Mesenchymal stem cell (in vitro differentiated cells and primary cell): ENCODE data around the gene NHLRC2.

Experiments used
- DNase-seq: peaks from one replicate; pipeline ENCODE4 v3.0.0-alpha.2; 2013
- H2AFZ ChIP-seq: one replicate; pipeline ENCODE4 v1.6.1; 2013; ENCODE audit warnings: low read depth, mild to moderate bottlenecking, control low read depth, inconsistent platforms, low read length, moderate library complexity
- H2AK5ac ChIP-seq: 2 replicates; pipeline ENCODE4 v1.6.1; 2013; ENCODE audit warnings: low read length, moderate library complexity, mild to moderate bottlenecking, inconsistent platforms; ENCODE audit not compliant: severe bottlenecking
- H2BK120ac ChIP-seq: one replicate; pipeline ENCODE4 v1.6.1; 2013; ENCODE audit warnings: low read depth, mild to moderate bottlenecking, inconsistent platforms, low read length, moderate library complexity
- H2BK12ac ChIP-seq, 2 experiments: one replicate each; pipeline ENCODE4 v1.6.1; 2013; ENCODE audit warnings: inconsistent platforms in 2 of 2, low read length in 2 of 2, mild to moderate bottlenecking in 2 of 2, moderate library complexity in 2 of 2, control low read depth in 1 of 2
- H2BK15ac ChIP-seq: one replicate; pipeline ENCODE4 v1.6.1; 2013; ENCODE audit warnings: mild to moderate bottlenecking, low read depth, inconsistent platforms; ENCODE audit not compliant: poor library complexity, severe bottlenecking
- H2BK5ac ChIP-seq: 2 replicates; pipeline ENCODE4 v1.6.1; 2013; ENCODE audit warnings: low read depth, mild to moderate bottlenecking, low read length, control low read depth, inconsistent platforms; ENCODE audit not compliant: poor library complexity, severe bottlenecking
- H3K14ac ChIP-seq, 2 experiments: one replicate each; pipeline ENCODE4 v1.6.1; 2013; ENCODE audit warnings: inconsistent platforms in 2 of 2, low read length in 2 of 2, control low read depth in 1 of 2, mild to moderate bottlenecking in 1 of 2, moderate library complexity in 1 of 2
- H3K18ac ChIP-seq, 2 experiments: one replicate each; pipeline ENCODE4 v1.6.1; 2013; ENCODE audit warnings: inconsistent platforms in 2 of 2, low read length in 2 of 2, control low read depth in 1 of 2, low read depth in 1 of 2, mild to moderate bottlenecking in 1 of 2
- H3K23ac ChIP-seq, 2 experiments: one replicate each; pipeline ENCODE4 v1.6.1; 2013; ENCODE audit warnings: inconsistent platforms in 2 of 2, low read length in 2 of 2, mild to moderate bottlenecking in 2 of 2, moderate library complexity in 2 of 2, control low read depth in 1 of 2
- H3K27ac ChIP-seq: 2 replicates; pipeline ENCODE4 v1.5.1; 2013; ENCODE audit warnings: mild to moderate bottlenecking, moderate library complexity, low read length, control low read depth, inconsistent platforms; ENCODE audit not compliant: poor library complexity, severe bottlenecking
- H3K27me3 ChIP-seq, 2 experiments: 2 replicates each; pipeline versions ENCODE4 v1.6.1 to v1.7.0; 2013; ENCODE audit warnings: low read length in 2 of 2, mild to moderate bottlenecking in 2 of 2, moderate library complexity in 2 of 2, control low read depth in 1 of 2, inconsistent platforms in 1 of 2; ENCODE audit not compliant: control insufficient read depth in 1 of 2, insufficient read depth in 1 of 2
- H3K36me3 ChIP-seq, 2 experiments: 2 replicates each; pipeline versions ENCODE4 v1.6.1 to v1.7.0; 2013; ENCODE audit warnings: low read length in 2 of 2, control low read depth in 1 of 2, inconsistent platforms in 1 of 2, low read depth in 1 of 2, mild to moderate bottlenecking in 1 of 2; ENCODE audit not compliant: insufficient read depth in 2 of 2, control insufficient read depth in 1 of 2
- H3K4ac ChIP-seq, 2 experiments: one replicate each; pipeline ENCODE4 v1.6.1; 2013; ENCODE audit warnings: inconsistent platforms in 2 of 2, low read length in 2 of 2, mild to moderate bottlenecking in 2 of 2, moderate library complexity in 2 of 2, control low read depth in 1 of 2, low read depth in 1 of 2
- H3K4me1 ChIP-seq: 2 replicates; pipeline ENCODE4 v1.6.1; 2013; ENCODE audit warnings: low read depth, low read length, control low read depth; ENCODE audit not compliant: control insufficient read depth, insufficient read depth
- H3K4me2 ChIP-seq: 2 replicates; pipeline ENCODE4 v1.6.1; 2013; ENCODE audit warnings: low read length, mild to moderate bottlenecking, inconsistent platforms; ENCODE audit not compliant: poor library complexity, severe bottlenecking
- H3K4me3 ChIP-seq, 2 experiments: 2 replicates each; pipeline versions ENCODE4 v1.5.1 to v1.7.0; 2013; ENCODE audit warnings: low read length in 2 of 2, mild to moderate bottlenecking in 2 of 2, control low read depth in 1 of 2, low read depth in 1 of 2; ENCODE audit not compliant: insufficient read depth in 1 of 2
- H3K79me1 ChIP-seq: replicated peaks from 2 replicates; pipeline ENCODE4 v1.6.1; 2013; ENCODE audit warnings: mild to moderate bottlenecking, control low read depth, low read length, inconsistent platforms; ENCODE audit not compliant: poor library complexity, severe bottlenecking
- H3K9ac ChIP-seq: 2 replicates; pipeline ENCODE4 v1.7.0; 2013; ENCODE audit warnings: mild to moderate bottlenecking, low read length, moderate library complexity
- H3K9me3 ChIP-seq: 2 replicates; pipeline ENCODE4 v1.7.0; 2013; ENCODE audit warnings: mild to moderate bottlenecking, low read length; ENCODE audit not compliant: control insufficient read depth
- H4K8ac ChIP-seq: one replicate; pipeline ENCODE4 v1.6.1; 2013; ENCODE audit warnings: inconsistent platforms, mild to moderate bottlenecking, low read length, moderate library complexity
- H4K91ac ChIP-seq: one replicate; pipeline ENCODE4 v1.6.1; 2013; ENCODE audit warnings: mild to moderate bottlenecking, low read length, inconsistent platforms
- WGBS: methylation state at CpG from one replicate; pipeline ENCODE4 v1.1.7; 2013; ENCODE audit warnings: mixed read lengths; 5-methylcytosine and 5-hydroxymethylcytosine counted together

NHLRC2 gene

GRCh38 chr10:113875212-113875611, 20.8 kb downstream of the NHLRC2 start:
- H2AK5ac ChIP-seq, result no peak overlapping the region
- no peak overlapping the region for H4K91ac ChIP-seq
- H3K79me1 ChIP-seq, result peaks cover 7% of the 10 kb centered on the region
- no peak overlapping the region for H2BK5ac ChIP-seq
- peaks cover 0 to 23% of the 10 kb centered on the region in 2 experiments for H3K36me3 ChIP-seq
- H3K4me2 ChIP-seq, result no peak overlapping the region
- H3K4me1 ChIP-seq, result peaks cover 2% of the 10 kb centered on the region
- no peak overlapping the region for H2BK120ac ChIP-seq
- H3K4ac ChIP-seq, result no peak overlapping the region
- H2AFZ ChIP-seq, result no peak overlapping the region
- no peak overlapping the region for H3K23ac ChIP-seq
- no peak overlapping the region for H3K18ac ChIP-seq
- no peak overlapping the region for H3K4me3 ChIP-seq
- peaks cover 19% of the 10 kb centered on the region for H3K9me3 ChIP-seq
- H3K14ac ChIP-seq, result no peak overlapping the region
- no peak for DNase-seq
- no peak overlapping the region for H4K8ac ChIP-seq
- H3K27ac ChIP-seq, result no peak overlapping the region
- H2BK12ac ChIP-seq, result no peak overlapping the region
- no peak overlapping the region for H2BK15ac ChIP-seq
- WGBS, result 100% methylated on average over 1 of the region's 1 CpG
- H3K9ac ChIP-seq, result no peak overlapping the region
- no peaks in the 10 kb centered on the region for H3K27me3 ChIP-seq

DNA sequence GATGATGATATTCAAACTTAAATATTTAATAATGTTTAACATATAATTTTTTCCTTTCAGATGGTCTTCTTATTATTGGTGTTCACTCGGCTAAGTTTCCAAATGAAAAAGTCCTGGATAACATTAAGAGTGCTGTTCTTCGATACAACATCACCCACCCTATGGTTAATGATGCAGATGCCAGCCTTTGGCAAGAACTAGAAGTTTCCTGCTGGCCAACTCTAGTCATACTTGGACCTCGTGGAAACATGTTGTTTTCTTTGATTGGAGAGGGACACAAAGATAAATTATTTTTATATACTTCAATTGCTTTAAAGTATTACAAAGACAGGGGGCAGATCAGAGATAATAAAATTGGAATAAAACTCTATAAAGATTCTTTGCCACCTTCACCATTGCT, 22.0 kb downstream of the NHLRC2 start:
- peaks cover 0 to 30% of the 10 kb centered on the region in 2 experiments for H3K36me3 ChIP-seq
- no peak overlapping the region for H2BK120ac ChIP-seq
- no peak overlapping the region for H3K23ac ChIP-seq
- no peak overlapping the region for H3K14ac ChIP-seq
- no peak overlapping the region for H2AK5ac ChIP-seq
- no peak overlapping the region for H2BK15ac ChIP-seq
- H4K91ac ChIP-seq, result no peak overlapping the region
- DNase-seq, result no peak
- no peak overlapping the region for H4K8ac ChIP-seq
- no peak overlapping the region for H3K4ac ChIP-seq
- 100% methylated on average over 2 of the region's 3 CpGs for WGBS
- H2BK12ac ChIP-seq, result no peak overlapping the region
- no peak overlapping the region for H3K18ac ChIP-seq
- H3K9ac ChIP-seq, result no peak overlapping the region
- peak overlapping the region; percentile 19 for H2BK5ac ChIP-seq
- H3K27me3 ChIP-seq, result no peaks in the 10 kb centered on the region
- no peak overlapping the region for H3K4me2 ChIP-seq
- peaks cover 2% of the 10 kb centered on the region for H3K4me1 ChIP-seq
- no peak overlapping the region for H3K4me3 ChIP-seq
- H3K9me3 ChIP-seq, result peaks cover 19% of the 10 kb centered on the region
- H2AFZ ChIP-seq, result no peak overlapping the region
- peaks cover 5% of the 10 kb centered on the region for H3K79me1 ChIP-seq
- H3K27ac ChIP-seq, result no peak overlapping the region

- Histone ChIP-seq H3K18ac (no peak overlapping the region), H3K4me1 (no peaks in the 10 kb centered on the region), H3K4ac (no peak overlapping the region), H2BK15ac (no peak overlapping the region), H2BK12ac (no peak overlapping the region), H3K23ac (no peak overlapping the region), H4K91ac (no peak overlapping the region), H3K27me3 (no peaks in the 10 kb centered on the region), H3K36me3 (peaks cover 0 to 40% of the 10 kb centered on the region in 2 experiments), H3K27ac (no peak overlapping the region), H2AK5ac (no peak overlapping the region), H3K14ac (no peak overlapping the region), H3K9me3 (no peaks in the 10 kb centered on the region), H3K79me1 (peaks cover 3% of the 10 kb centered on the region), H2BK120ac (no peak overlapping the region), H3K9ac (no peak overlapping the region), H3K4me2 (no peak overlapping the region), H3K4me3 (no peak overlapping the region), H2BK5ac (no peak overlapping the region), H2AFZ (no peak overlapping the region), H4K8ac (no peak overlapping the region)
- WGBS, result 100% methylated on average over 2 of the region's 2 CpGs
- DNase-seq, result no peak
These were observed 25.2 kb downstream of the NHLRC2 start for GRCh38 chr10:113879691-113880090.

DNA sequence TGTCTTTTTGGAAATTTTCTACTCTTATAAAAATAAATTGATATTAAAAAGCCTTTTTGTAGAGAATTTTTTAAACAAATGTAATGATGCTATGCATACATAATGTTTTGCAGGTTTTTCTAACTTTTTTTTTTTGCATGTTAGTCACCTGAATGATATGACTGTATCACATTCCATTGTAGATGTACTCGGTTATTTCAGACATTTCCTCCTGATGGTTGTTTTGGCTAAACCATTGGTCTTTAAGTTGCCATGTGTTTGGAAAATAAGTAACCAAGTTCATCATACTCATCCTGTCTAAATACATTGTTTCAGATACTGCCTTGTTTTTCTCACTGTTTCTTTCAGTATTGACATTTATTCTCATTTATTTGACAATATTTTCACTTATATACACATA, 25.8 kb downstream of the NHLRC2 start:
- Histone ChIP-seq H2AFZ (no peak overlapping the region), H3K18ac (no peak overlapping the region), H3K4me2 (no peak overlapping the region), H3K4me3 (no peak overlapping the region), H3K27ac (no peak overlapping the region), H4K91ac (no peak overlapping the region), H3K9ac (no peak overlapping the region), H2BK5ac (no peak overlapping the region), H2BK12ac (no peak overlapping the region), H3K4me1 (no peaks in the 10 kb centered on the region), H3K27me3 (no peaks in the 10 kb centered on the region), H3K23ac (no peak overlapping the region), H2AK5ac (no peak overlapping the region), H3K36me3 (peaks cover 0 to 45% of the 10 kb centered on the region in 2 experiments), H3K79me1 (peaks cover 3% of the 10 kb centered on the region), H4K8ac (no peak overlapping the region), H3K4ac (no peak overlapping the region), H2BK120ac (no peak overlapping the region), H3K14ac (no peak overlapping the region), H2BK15ac (no peak overlapping the region), H3K9me3 (no peaks in the 10 kb centered on the region)
- DNase-seq, result no peak
- 71% methylated on average over 1 of the region's 1 CpG for WGBS
